GM13976 (cell line): ENCODE data around the gene DGKD.

Source experiments
- DNase-seq: peaks from one replicate; pipeline ENCODE4 v3.0.0; 2012; ENCODE audit warnings: low spot score
- CTCF ChIP-seq: IDR thresholded peaks from 2 replicates; pipeline ENCODE4 v1.5.1; 2012; ENCODE audit warnings: borderline replicate concordance, mild to moderate bottlenecking; ENCODE audit not compliant: insufficient read depth; ENCODE audit errors: extremely low read depth, missing control alignments, control extremely low read depth
- in situ Hi-C: fragments of 300-500 bp; cut with MboI; formaldehyde crosslinking; loops from one replicate; pipeline ENCODE4 v1.12.0; 2022; ENCODE audit warnings: low sequenced_read_pairs, mixed read lengths, inconsistent platforms; ENCODE audit not compliant: unreplicated experiment

DGKD gene

DNA sequence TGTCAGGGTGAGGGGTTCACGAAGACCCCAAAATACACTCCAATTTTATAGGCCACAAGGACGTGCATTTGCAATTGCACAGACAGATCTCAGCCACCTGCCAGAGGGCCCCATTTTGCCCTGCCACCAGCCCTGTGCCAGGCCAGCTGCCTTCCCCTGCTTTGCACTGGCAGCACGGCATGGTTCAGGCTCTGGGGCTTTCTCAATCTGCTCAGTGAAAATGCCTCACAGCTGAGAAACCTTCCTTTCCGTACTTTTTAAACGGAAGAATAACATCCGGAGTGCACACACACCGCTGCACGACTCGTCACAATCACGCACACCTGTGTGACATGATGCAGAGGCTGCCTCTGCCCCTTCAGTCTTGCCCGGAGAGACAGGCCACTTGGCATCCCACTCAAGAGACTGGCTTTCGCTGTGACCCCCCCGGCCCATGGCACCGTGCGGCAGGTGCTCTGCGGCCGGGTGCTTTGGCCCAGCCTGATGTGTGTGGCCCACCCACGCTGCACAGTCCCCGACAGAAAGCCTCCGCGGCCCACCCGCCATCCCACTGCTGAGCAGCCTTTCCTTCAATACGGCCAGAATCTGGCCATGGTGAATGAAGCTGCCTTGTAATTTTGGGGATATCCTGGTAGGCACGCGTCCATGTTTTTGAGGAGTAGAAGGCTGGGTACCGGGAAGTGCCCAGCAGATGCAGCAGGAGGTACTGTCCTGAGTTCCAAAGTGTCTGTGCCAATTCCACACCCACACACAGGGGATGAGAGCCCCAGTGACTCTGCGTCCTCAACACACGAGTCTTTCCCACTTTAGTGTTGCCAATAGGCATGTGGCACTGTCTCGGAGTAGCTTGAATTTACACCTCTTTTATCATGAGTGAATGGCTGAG, 123.5 kb downstream of the DGKD start:
- no peak for TF ChIP-seq CTCF
- in situ Hi-C loops, result no loop called here
- DNase-seq, result no peak

DNA sequence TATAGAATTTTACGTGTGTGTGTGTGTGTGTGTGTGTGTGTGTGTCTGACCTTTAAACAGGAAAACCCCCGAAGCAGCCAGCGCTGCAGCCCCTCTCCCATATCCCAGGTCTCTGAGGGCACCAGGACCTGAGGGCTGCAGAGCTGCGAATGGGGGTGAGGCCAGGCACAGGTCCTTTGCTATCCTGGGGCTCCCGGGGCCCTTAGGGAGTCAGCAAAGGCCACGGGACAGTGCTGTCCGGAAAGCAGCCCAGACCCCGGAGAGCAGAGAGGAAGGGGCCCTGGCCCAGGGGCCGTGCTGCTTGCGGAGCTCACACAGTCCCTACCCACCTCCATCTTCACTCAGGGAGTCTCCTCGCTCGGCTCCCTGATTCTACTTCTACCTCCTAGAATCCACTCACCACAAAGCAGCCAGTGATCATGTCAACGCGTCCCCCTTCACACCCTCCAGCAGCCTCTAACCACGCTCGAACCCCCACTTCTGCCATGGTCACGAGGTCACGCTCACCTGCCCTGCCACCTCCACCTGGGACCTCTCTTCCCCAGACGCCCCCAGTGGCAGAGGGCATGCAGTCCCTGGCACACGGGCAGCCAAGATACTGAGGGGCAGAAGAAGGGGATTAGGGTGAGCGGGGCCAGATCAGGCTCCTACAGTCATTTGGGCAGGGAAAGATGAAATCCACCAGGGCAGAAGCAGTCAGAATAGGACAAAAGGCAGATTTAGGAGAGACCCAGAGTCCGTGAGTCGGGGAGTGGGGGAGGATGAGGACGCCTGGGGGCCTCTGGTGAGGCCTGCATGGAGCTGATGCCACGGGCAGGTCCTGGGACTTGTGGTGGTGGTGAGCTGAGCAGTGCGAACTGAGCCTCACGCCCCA, 125.6 kb downstream of the DGKD start:
- no peak for TF ChIP-seq CTCF
- DNase-seq, result peak; percentile 26
- in situ Hi-C loops, result no loop called here

DNA sequence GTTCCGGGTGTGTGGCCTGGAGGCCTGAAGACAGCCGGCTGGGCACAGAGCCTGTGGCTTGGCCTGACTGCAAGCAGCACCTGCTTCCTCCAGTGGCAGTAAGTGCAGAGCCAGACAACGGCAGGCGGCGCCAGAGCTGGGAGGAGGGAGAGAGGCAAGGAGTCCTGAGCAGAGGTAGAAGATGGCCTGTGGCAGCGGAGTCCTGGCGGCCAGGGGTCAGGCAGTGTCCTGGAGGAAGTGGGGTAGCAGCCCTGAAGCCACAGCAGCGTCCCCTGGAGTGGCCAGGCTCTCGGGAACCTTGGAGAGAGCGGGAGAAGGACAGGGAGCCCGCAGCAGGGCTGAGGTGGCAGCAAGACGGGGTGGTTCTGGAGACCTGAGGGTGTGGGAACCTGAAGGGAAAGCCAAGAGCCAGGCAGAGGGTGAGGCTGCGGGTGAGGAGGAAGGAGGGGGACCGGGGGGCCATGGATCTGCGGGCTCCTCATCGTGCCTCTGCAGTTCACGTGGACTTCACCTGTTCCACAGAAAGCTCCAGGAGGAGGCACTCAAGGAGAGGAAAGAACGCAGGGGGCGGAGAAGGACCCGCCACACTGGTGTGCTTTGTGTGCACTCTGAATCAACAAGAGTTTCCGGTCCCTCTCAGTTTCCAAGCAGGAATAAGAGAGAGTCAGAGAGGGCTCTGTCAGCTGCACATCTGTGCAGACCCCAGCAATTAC, 126.4 kb downstream of the DGKD start:
- DNase-seq, result peak; percentile 45
- TF ChIP-seq CTCF, result no peak
- in situ Hi-C loops, result no loop called here

DNA sequence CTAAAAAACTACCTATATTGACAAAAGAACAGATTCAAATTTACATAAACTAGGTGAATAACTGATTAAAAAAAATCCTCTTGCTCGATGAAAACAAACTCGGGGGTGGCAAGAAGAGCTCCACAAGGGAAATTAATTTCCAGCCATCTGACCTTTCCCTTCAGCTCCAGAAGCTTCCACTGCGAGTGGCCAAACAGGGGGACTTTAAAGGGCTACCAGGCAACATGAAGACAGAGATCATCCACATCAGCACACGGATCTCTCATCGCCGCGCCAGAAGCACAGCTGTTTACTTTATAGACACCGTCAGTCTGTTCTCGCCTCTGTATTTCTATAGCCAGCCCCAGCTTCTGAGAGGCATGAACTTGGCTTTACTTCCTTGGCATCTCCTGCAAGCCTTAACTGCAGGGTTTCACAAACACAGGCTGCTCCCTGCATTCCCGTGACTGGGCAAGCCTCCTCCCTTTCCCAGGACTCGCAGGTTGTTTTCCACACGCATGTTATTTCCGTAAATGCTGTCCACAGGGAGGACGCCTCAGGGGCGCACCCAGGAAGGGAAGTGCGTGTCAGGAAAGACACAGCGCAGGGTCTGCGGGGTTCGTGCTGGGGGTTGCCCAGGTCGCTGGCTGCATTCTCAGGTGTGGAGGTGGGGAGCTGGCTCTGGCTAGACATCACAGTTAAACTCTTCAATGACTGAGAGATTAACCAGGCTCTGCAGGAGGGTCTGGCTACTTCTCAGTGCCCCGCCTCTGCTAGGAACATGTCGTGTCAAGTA, 127.3 kb downstream of the DGKD start:
- no peak for TF ChIP-seq CTCF
- peak; percentile 14 for DNase-seq
- in situ Hi-C loops, result no loop called here

- DNase-seq, result peak; percentile 9
- TF ChIP-seq CTCF, result no peak
- in situ Hi-C loops, result no loop called here
Measured at GRCh38 chr2:233482616-233483015, 128.3 kb downstream of the DGKD start.

GRCh38 chr2:233485726-233486125, 131.4 kb downstream of the DGKD start:
- in situ Hi-C loops, result no loop called here
- TF ChIP-seq CTCF, result no peak
- peak; percentile 7 for DNase-seq
